HG03066 (cell line): Measurements from ENCODE around the gene CLINT1.
"Not testable (repeated sequence)": the region's sequence is repeated elsewhere in the genome, so short reads cannot be mapped to it uniquely, and the experiment has no call there.

Experiments
- ATAC-seq: cut with Tn5 transposase; IDR thresholded peaks from one replicate; pipeline ENCODE4 v1.9.1; 2021; ENCODE audit warnings: low read depth; ENCODE audit not compliant: unreplicated experiment

Gene CLINT1

GRCh38 chr5:157858527-157859226, at the start of gene CLINT1:
Gene CLINT1, minus strand, starts transcription at chr5:157859145. Its CDS starts 175 bp downstream, at chr5:157858970.
- peak; percentile 32 for ATAC-seq

GRCh38 chr5:157908459-157908858, 49.5 kb upstream of the CLINT1 start:
- no peak for ATAC-seq

- no peak for ATAC-seq
These were observed 48.5 kb upstream of the CLINT1 start for GRCh38 chr5:157907479-157907878.

GRCh38 chr5:157903117-157903450, 44.1 kb upstream of the CLINT1 start:
- ATAC-seq = no peak

- no peak for ATAC-seq
These were observed 43.6 kb upstream of the CLINT1 start for GRCh38 chr5:157902449-157903116.

GRCh38 chr5:157900644-157901043, 41.7 kb upstream of the CLINT1 start:
- ATAC-seq = no peak

GRCh38 chr5:157893611-157894010, 34.7 kb upstream of the CLINT1 start:
- no peak for ATAC-seq

- ATAC-seq = no peak
These were observed 34.0 kb upstream of the CLINT1 start for GRCh38 chr5:157892974-157893373.

GRCh38 chr5:157890836-157891597, 32.1 kb upstream of the CLINT1 start:
- no peak for ATAC-seq

- no peak for ATAC-seq
These were observed 30.0 kb upstream of the CLINT1 start for GRCh38 chr5:157888814-157889532.

GRCh38 chr5:157886796-157887380, 27.9 kb upstream of the CLINT1 start:
- no peak for ATAC-seq

GRCh38 chr5:157885051-157885450, 26.1 kb upstream of the CLINT1 start:
- not testable (repeated sequence) for ATAC-seq

GRCh38 chr5:157881498-157881897, 22.6 kb upstream of the CLINT1 start:
- ATAC-seq = not testable (repeated sequence)

GRCh38 chr5:157877821-157878220, 18.9 kb upstream of the CLINT1 start:
- ATAC-seq = no peak

- no peak for ATAC-seq
These were observed 15.9 kb upstream of the CLINT1 start for GRCh38 chr5:157874861-157875260.

- ATAC-seq = no peak
These were observed 12.2 kb upstream of the CLINT1 start for GRCh38 chr5:157870837-157871834.

- ATAC-seq = no peak
These were observed 8.9 kb upstream of the CLINT1 start for GRCh38 chr5:157867751-157868387.

GRCh38 chr5:157866536-157866935, 7.6 kb upstream of the CLINT1 start:
- ATAC-seq = no peak

GRCh38 chr5:157865781-157866180, 6.8 kb upstream of the CLINT1 start:
- ATAC-seq = no peak
